ENCODE data around the gene CDH5.

Gene CDH5

DNA sequence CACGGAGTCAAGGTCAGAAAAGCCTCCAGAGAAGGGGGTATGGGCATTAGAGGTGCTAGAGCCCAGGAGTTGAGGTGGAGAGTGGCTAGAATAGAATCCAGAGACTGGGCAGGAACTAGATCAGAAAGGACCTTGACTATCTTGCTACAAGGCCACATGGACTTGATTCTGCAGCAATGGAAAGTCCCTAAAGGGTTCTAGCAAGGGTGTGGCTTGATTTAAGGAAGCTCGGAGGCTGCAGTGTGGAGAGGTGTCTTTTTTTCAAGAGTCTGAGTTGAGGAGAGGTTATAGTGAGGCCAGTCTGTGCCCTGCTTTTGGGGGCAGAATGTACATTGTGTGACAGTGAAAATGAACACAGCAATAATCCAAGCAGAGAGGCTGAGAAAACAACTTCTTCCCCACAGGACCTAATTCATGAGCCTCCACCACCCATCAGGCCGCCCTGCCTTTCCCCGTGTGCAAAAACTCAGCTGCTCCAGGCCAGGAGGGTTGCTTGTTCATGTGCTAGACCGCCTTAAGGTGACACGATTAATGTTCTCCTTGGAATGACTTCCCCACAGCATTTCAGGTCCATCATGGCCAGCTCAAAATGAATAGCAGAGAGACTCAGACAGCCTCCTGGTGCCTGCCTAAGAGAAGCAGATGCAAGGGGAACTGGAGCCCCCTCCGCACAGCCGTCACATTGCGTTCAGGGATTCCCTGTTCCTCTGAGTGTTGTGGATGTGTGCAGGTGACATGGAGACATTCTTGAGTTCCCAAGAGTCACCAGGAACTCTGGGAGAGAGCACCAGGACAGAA is 51.9 kb downstream of the CDH5 start:
- no peak for DNase-seq (ENCODE audit: low read depth)

DNA sequence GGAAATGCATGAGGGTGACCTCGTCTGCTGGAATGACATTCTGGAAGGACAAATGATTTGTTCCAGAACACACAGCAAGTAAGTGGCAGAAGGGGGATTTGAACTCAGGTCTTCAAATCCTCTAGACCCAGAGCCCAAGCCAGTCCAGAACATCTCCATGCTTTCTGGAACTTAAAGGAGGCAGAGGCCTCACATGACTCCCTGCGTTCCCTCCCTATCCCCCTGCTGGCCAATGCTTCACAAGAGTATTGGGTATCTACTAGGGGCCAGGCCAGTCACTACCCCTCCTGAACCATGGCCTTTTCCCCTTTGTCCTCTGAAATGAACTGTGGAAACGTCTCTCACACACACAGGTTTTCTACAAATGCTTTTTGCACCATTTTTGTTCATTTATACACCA is 53.0 kb downstream of the CDH5 start:
- DNase-seq (ENCODE audit: low read depth), result no peak

DNA sequence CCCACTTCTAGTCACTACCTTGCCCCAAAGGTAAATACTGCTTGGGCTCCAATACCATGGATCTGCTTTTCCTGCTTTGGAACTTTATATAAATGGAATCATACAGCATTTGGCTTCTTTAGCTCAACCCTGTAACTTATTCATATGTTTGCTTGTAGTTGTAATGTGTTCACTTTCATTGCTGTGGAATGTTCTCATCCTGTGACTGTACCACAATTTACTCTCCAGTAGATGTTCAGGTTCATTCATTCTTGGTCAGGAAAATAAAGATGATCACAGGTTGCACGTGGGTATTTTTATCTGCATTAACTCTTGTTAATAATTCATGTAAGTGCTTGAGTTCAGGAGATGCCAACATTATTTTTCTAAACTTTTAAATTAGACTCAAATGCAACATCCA is 53.9 kb downstream of the CDH5 start:
- no peak for DNase-seq (ENCODE audit: low read depth)

DNA sequence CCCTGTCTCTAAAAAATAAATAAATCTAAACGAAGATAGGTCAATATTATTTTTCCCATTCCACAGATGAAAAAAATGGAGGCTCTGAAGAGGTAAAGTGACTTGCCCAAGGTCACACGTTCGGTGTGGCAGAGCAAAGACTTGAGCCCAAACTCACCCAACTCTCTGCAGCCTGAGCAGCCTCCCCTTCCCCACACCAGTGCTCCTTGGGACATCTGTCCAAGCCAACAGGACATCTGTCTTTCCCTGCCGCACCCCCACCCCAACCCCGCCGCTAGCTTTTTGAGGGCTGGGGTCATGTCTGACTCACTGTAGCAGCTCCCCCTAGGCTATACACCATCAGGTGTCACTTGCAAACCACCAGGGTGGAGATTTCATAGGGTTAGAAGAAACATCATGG is 55.4 kb downstream of the CDH5 start:
- DNase-seq (ENCODE audit: low read depth), result no peak

DNA sequence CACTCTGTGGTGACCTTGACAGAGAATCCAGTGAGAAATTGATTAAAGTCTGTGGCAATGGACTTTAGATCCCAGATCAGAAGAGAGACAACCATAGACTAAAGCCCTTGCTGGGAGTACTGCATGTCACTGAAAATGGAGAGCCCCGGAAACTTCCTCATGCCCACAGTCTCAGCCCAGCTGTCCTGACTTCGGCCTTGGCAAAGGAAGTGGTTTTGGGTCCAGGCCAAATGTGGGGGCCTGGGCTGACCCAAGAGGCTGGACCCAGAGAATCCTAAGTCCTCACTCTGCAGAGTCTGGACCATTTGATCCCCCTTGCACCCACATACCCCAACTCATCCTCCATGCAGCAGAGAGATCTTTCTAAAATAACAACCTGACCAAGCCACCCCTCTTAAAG is 55.9 kb downstream of the CDH5 start:
- DNase-seq (ENCODE audit: low read depth), result no peak

GRCh38 chr16:66423177-66423576 is 56.7 kb downstream of the CDH5 start:
- no peak for DNase-seq (ENCODE audit: low read depth)

GRCh38 chr16:66425651-66426050 is 59.2 kb downstream of the CDH5 start:
- no peak for DNase-seq (ENCODE audit: low read depth)

GRCh38 chr16:66426112-66427035 is 59.9 kb downstream of the CDH5 start:
- no peak for DNase-seq (ENCODE audit: low read depth)

GRCh38 chr16:66427036-66427860 is 60.8 kb downstream of the CDH5 start, which contains the start of gene BEAN1:
BEAN1 (plus strand) TSS chr16:66427295; CDS start chr16:66437677, 10,382 bp downstream.
- no peak for DNase-seq (ENCODE audit: low read depth)

GRCh38 chr16:66427871-66428681 is 61.6 kb downstream of the CDH5 start:
- DNase-seq (ENCODE audit: low read depth), result no peak

- no peak for DNase-seq (ENCODE audit: low read depth)
Measured at GRCh38 chr16:66428682-66429251, 62.3 kb downstream of the CDH5 start.

DNA sequence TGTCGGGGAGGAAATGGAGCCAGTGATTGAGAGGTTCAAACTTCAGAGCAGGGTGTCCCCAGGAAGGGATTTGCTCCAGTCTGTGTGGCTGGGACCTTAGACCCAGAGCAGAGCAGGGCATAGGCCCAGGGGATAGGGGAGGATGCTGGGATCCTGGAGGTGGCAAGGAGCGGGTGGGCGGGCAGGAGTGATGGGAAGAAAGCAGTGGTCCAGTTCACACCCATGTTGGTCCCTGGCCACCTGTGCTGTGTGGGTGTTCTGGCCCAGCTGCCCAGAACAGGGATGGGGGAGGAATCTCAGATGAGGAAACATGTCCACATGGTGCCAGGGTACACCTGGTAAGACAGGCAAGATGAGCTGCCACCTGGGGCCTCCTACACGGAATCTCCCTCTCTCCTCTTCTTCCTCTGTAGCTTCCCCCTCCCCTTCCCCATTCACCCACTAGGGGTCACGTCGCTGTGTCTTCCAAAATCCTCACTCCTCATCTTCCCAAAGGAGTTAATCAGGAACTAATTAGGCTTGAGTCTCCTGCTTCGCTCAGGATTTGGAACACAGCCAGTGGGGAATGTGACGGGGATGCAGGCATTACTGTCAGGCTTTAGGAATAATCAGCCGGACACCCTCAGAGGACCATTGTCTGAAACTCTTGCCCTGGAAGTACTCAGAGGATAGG is 62.9 kb downstream of the CDH5 start:
- no peak for DNase-seq (ENCODE audit: low read depth)

DNA sequence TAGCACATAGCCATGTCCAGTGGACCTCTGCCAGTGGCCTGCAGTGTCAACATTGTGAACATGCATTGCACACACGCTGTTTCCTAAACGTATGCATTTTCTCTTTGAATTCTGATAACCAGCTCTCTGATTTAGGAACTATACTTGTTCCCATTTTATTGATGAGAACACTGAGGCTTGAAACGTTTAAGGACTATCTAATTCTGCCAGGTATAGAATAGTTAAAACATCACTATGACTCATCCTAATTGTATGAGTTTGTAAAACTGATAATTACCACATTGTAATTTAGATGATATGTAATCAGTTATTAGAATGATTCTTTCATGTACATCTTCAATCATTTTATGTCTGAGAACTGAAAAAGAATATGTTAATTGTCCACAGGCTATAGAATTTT is 63.7 kb downstream of the CDH5 start:
- DNase-seq (ENCODE audit: low read depth), result no peak

GRCh38 chr16:66431760-66432159 is 65.3 kb downstream of the CDH5 start:
- DNase-seq (ENCODE audit: low read depth), result no peak

GRCh38 chr16:66432429-66432828 is 65.9 kb downstream of the CDH5 start:
- no peak for DNase-seq (ENCODE audit: low read depth)

GRCh38 chr16:66434619-66435430 is 68.3 kb downstream of the CDH5 start:
- DNase-seq (ENCODE audit: low read depth), result no peak

- no peak for DNase-seq (ENCODE audit: low read depth)
Measured at GRCh38 chr16:66435896-66436295, 69.4 kb downstream of the CDH5 start.

- DNase-seq (ENCODE audit: low read depth), result no peak
Measured at GRCh38 chr16:66437391-66437945, 71.0 kb downstream of the CDH5 start.

GRCh38 chr16:66438536-66438935 is 72.0 kb downstream of the CDH5 start:
- DNase-seq (ENCODE audit: low read depth), result no peak

Measured in activated T-helper 1 cell treated with Interleukin-2 at 50 U/mL for 16 hours (primary cell).